Keratinocyte (primary cell): Measurements from ENCODE around the gene CARMIL3. TPM values are rescaled to one million over a fixed set of nuclear protein-coding genes. Genes with fewer than 3 reads are reported as not detected.

Experiments
- DNase-seq: peaks from one replicate; pipeline ENCODE4 v3.0.0-alpha.2; 2011; ENCODE audit warnings: low read depth, missing footprints, low spot score
- FAIRE-seq: peaks from 2 replicates; lab custom pipeline; 2011; peaks lifted over from hg19 to GRCh38; lab: Jason Lieb, UNC
- H2AFZ ChIP-seq: 2 replicates; pipeline ENCODE4 v1.6.0; 2012; ENCODE audit warnings: low read length, control low read depth, inconsistent platforms; ENCODE audit not compliant: control insufficient read depth
- H3K27ac ChIP-seq: 2 replicates; pipeline ENCODE4 v1.5.1; 2011; ENCODE audit warnings: low read length; ENCODE audit not compliant: control insufficient read depth, insufficient read depth
- H3K27me3 ChIP-seq: 3 replicates; pipeline ENCODE4 v1.6.0; 2011; ENCODE audit warnings: low read length; ENCODE audit not compliant: control insufficient read depth, insufficient read depth; ENCODE audit errors: extremely low read depth
- H3K36me3 ChIP-seq, 2 experiments: 2 replicates in 1 of 2; 3 replicates in 1 of 2; pipeline ENCODE4 v1.5.1; 2011; ENCODE audit warnings: low read length in 2 of 2, mild to moderate bottlenecking in 1 of 2; ENCODE audit not compliant: control insufficient read depth in 2 of 2, insufficient read depth in 2 of 2; ENCODE audit errors: extremely low read depth in 1 of 2
- H3K4me1 ChIP-seq: 3 replicates; pipeline ENCODE4 v1.5.1; 2011; ENCODE audit warnings: low read length; ENCODE audit not compliant: control insufficient read depth, insufficient read depth; ENCODE audit errors: extremely low read depth
- H3K4me2 ChIP-seq: 3 replicates; pipeline ENCODE4 v1.6.0; 2011; ENCODE audit warnings: low read depth, low read length; ENCODE audit not compliant: control insufficient read depth, insufficient read depth; ENCODE audit errors: extremely low read depth
- H3K4me3 ChIP-seq, 3 experiments: fragments of 200-600 bp in 1 of 3; sonication (generic) in 1 of 3; 2 replicates in 2 of 3; 3 replicates in 1 of 3; pipeline ENCODE4 v1.5.1; 2011 to 2016; ENCODE audit warnings: low read length in 3 of 3, mild to moderate bottlenecking in 3 of 3, control low read depth in 2 of 3, inconsistent platforms in 1 of 3, low read depth in 1 of 3, mixed read lengths in 1 of 3, mixed run types in 1 of 3, moderate library complexity in 1 of 3; ENCODE audit not compliant: control insufficient read depth in 2 of 3, insufficient read depth in 2 of 3; ENCODE audit errors: extremely low read depth in 1 of 3
- H3K79me2 ChIP-seq: 2 replicates; pipeline ENCODE4 v1.6.0; 2012; ENCODE audit warnings: low read length; ENCODE audit not compliant: control insufficient read depth, insufficient read depth
- H3K9ac ChIP-seq: 3 replicates; pipeline ENCODE4 v1.6.0; 2011; ENCODE audit warnings: low read length; ENCODE audit not compliant: control insufficient read depth, insufficient read depth; ENCODE audit errors: extremely low read depth
- H3K9me1 ChIP-seq: 3 replicates; pipeline ENCODE4 v1.6.0; 2011; ENCODE audit warnings: low read length; ENCODE audit not compliant: control insufficient read depth, insufficient read depth; ENCODE audit errors: extremely low read depth
- H3K9me3 ChIP-seq: 2 replicates; pipeline ENCODE4 v1.5.1; 2012; ENCODE audit warnings: low read depth, low read length; ENCODE audit not compliant: control insufficient read depth
- H4K20me1 ChIP-seq: 3 replicates; pipeline ENCODE4 v1.6.0; 2011; ENCODE audit warnings: low read length; ENCODE audit not compliant: control insufficient read depth, insufficient read depth; ENCODE audit errors: extremely low read depth
- CTCF ChIP-seq, 3 experiments: IDR thresholded peaks in 1 of 3; conservative IDR thresholded peaks in 1 of 3; optimal IDR thresholded peaks in 1 of 3; 2 replicates in 2 of 3; 3 replicates in 1 of 3; pipeline versions ENCODE3 to v1.5.1; 2011; ENCODE audit warnings: low read length in 3 of 3, mild to moderate bottlenecking in 3 of 3, moderate library complexity in 2 of 3, control low read depth in 1 of 3, inconsistent platforms in 1 of 3; ENCODE audit not compliant: insufficient read depth in 2 of 3; ENCODE audit errors: extremely low read depth in 1 of 3
- EZH2 ChIP-seq: IDR thresholded peaks from one replicate; pipeline ENCODE4 v1.6.1; 2012; ENCODE audit warnings: inconsistent platforms, mild to moderate bottlenecking, low read length, moderate library complexity
- dilution Hi-C: fragments of 300-500 bp; cut with MboI; formaldehyde crosslinking; loops from one replicate; pipeline ENCODE4 v1.7.0; 2020; ENCODE audit warnings: low sequenced_read_pairs; ENCODE audit not compliant: extremely low pct_ligation_motif_present
- polyA plus RNA-seq, 5 experiments: library from polyadenylated mRNA; depleted of rRNA in 3 of 5; stranded (reverse) in 3 of 5; stranded (forward) in 1 of 5; unstranded in 1 of 5; fragments of >200 nt; gene quantifications; 1 replicate in 1 of 5; 2 replicates in 3 of 5; 3 replicates in 1 of 5; pipeline versions ENCODE4 v1.2.1 to v1.2.3, GENCODE V29; 2011 to 2012; ENCODE audit warnings: missing spikeins in 2 of 5, low read depth in 1 of 5, low replicate concordance in 1 of 5

CARMIL3 gene
- polyA plus RNA-seq, 1 donor (not counting 4 experiments of a cell fraction or from before 2014, with no cell fraction given) = 0.12 TPM

- no peaks in the 10 kb centered on the region for H3K36me3 ChIP-seq
- H3K27me3 ChIP-seq = peaks cover 27% of the 10 kb centered on the region
- DNase-seq (no peak), FAIRE-seq (no peak)
- no peak overlapping the region for H3K4me3 ChIP-seq
- H4K20me1 ChIP-seq = no peaks in the 10 kb centered on the region
- no peaks in the 10 kb centered on the region for H3K9me3 ChIP-seq
- H3K9me1 ChIP-seq = no peaks in the 10 kb centered on the region
- H3K27ac ChIP-seq = no peak overlapping the region
- H3K79me2 ChIP-seq = no peaks in the 10 kb centered on the region
- no peak for TF ChIP-seq CTCF (optimal IDR thresholded peaks at IDR 0.05 in 1 of 3, IDR thresholded peaks at IDR 0.05 in 1 of 3, conservative IDR thresholded peaks at IDR 0.05 in 1 of 3; ENCODE audit: extremely low read depth in 1 of 3, insufficient read depth in 2 of 3, low read length in 3 of 3)
- TF ChIP-seq EZH2 = no peak
- no peak overlapping the region for H3K4me2 ChIP-seq
- dilution Hi-C loops = no loop called here
- no peaks in the 10 kb centered on the region for H3K4me1 ChIP-seq
- H3K9ac ChIP-seq = no peak overlapping the region
- H2AFZ ChIP-seq = no peak overlapping the region
Observed at GRCh38 chr14:24074625-24075484, 23.0 kb downstream of the CARMIL3 start.

DNA sequence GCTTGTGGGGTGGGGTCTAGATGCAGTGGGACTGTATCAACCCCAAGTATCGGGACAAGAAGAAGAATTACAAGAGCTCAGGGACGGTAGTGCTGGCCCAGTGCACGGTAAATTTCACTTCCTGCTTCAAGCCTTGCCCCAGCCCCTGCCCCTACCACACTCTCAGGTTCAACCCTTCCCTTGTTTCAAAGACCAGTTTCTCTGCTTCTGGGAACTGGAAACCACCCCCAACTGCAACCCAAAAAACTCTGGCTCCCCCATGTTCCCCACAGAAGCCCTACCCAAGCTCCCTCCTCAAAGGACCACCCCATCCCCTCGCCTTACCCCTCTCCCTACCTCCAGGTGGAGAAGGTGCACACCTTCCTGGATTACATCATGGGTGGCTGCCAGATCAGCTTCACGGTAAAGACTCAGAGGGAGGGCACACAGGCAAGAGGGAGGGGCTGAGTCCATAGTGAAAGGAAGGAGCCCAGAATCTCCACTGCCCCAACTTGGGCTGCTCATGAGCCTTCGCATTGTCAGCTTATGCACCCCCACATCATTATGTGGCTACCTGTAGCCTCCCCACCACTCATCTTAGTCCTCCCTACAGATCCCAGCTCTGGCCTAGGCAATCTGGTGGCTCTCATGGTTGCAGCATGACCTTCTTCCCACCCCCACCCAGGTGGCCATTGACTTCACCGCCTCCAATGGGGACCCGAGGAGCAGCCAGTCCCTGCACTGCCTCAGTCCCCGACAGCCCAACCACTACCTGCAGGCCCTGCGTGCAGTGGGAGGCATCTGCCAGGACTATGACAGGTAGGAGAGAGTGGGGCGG, 23.9 kb downstream of the CARMIL3 start:
- no peak for FAIRE-seq

More for the DNA sequence above, 23.9 kb downstream of the CARMIL3 start:
- no peaks in the 10 kb centered on the region for H3K36me3 ChIP-seq
- TF ChIP-seq EZH2 (no peak), CTCF (optimal IDR thresholded peaks at IDR 0.05 in 1 of 3, IDR thresholded peaks at IDR 0.05 in 1 of 3, conservative IDR thresholded peaks at IDR 0.05 in 1 of 3; ENCODE audit: extremely low read depth in 1 of 3, insufficient read depth in 2 of 3, low read length in 3 of 3) (no peak)
- H3K27ac ChIP-seq = no peak overlapping the region
- H3K9me1 ChIP-seq = no peaks in the 10 kb centered on the region
- no peaks in the 10 kb centered on the region for H3K9me3 ChIP-seq
- H3K4me2 ChIP-seq = no peak overlapping the region
- H3K27me3 ChIP-seq = peaks cover 27% of the 10 kb centered on the region
- H3K4me3 ChIP-seq = no peak overlapping the region
- H3K9ac ChIP-seq = no peak overlapping the region
- no peak for DNase-seq
- dilution Hi-C loops = no loop called here
- peaks cover 3% of the 10 kb centered on the region for H3K4me1 ChIP-seq
- H2AFZ ChIP-seq = no peak overlapping the region
- no peaks in the 10 kb centered on the region for H4K20me1 ChIP-seq
- H3K79me2 ChIP-seq = no peaks in the 10 kb centered on the region
